COLO668 (cell line): ENCODE measurements around the gene CLCNKA.
"Not testable (repeated sequence)": the region's sequence is repeated elsewhere in the genome, so short reads cannot be mapped to it uniquely, and the experiment has no call there.

Experiments used
- DNase-seq: peaks from one replicate; lab custom pipeline; 2025; ENCODE audit not compliant: unreplicated experiment; lab: John Stamatoyannopoulos, UW

Gene CLCNKA

GRCh38 chr1:16061989-16062686 lies 40.3 kb downstream of the CLCNKA start:
- not testable (repeated sequence) for DNase-seq

GRCh38 chr1:16062687-16063075 lies 40.8 kb downstream of the CLCNKA start:
- not testable (repeated sequence) for DNase-seq

GRCh38 chr1:16063226-16063829 lies 41.5 kb downstream of the CLCNKA start:
- DNase-seq: no peak

GRCh38 chr1:16063921-16064320 lies 42.1 kb downstream of the CLCNKA start:
- no peak for DNase-seq

GRCh38 chr1:16064536-16065268 lies 42.9 kb downstream of the CLCNKA start:
- no peak for DNase-seq

GRCh38 chr1:16065269-16065576 lies 43.4 kb downstream of the CLCNKA start:
- no peak for DNase-seq

- DNase-seq: no peak
Observed at GRCh38 chr1:16066245-16066644, 44.4 kb downstream of the CLCNKA start.

GRCh38 chr1:16067127-16067768 lies 45.4 kb downstream of the CLCNKA start:
- peak; percentile 87 for DNase-seq

GRCh38 chr1:16067933-16068332 lies 46.1 kb downstream of the CLCNKA start:
- no peak for DNase-seq

- no peak for DNase-seq
Observed at GRCh38 chr1:16068356-16069270, 46.8 kb downstream of the CLCNKA start.

- no peak for DNase-seq
Observed at GRCh38 chr1:16070640-16071355, 49.0 kb downstream of the CLCNKA start.

GRCh38 chr1:16071614-16072013 lies 49.8 kb downstream of the CLCNKA start:
- DNase-seq: no peak

GRCh38 chr1:16072095-16072494 lies 50.3 kb downstream of the CLCNKA start:
- no peak for DNase-seq

GRCh38 chr1:16072616-16073484 lies 51.0 kb downstream of the CLCNKA start:
- DNase-seq: peak; percentile 32

GRCh38 chr1:16073490-16074119 lies 51.8 kb downstream of the CLCNKA start, which contains the start of gene FAM131C:
Gene FAM131C (minus strand): TSS chr1:16073651. CDS start chr1:16073442, 209 bp downstream.
- peak; percentile 59 for DNase-seq

- no peak for DNase-seq
Observed at GRCh38 chr1:16074217-16074616, 52.4 kb downstream of the CLCNKA start.

- DNase-seq: no peak
Observed at GRCh38 chr1:16075337-16076030, 53.6 kb downstream of the CLCNKA start.
